ENCODE results near the gene WHRN.

WHRN gene

DNA sequence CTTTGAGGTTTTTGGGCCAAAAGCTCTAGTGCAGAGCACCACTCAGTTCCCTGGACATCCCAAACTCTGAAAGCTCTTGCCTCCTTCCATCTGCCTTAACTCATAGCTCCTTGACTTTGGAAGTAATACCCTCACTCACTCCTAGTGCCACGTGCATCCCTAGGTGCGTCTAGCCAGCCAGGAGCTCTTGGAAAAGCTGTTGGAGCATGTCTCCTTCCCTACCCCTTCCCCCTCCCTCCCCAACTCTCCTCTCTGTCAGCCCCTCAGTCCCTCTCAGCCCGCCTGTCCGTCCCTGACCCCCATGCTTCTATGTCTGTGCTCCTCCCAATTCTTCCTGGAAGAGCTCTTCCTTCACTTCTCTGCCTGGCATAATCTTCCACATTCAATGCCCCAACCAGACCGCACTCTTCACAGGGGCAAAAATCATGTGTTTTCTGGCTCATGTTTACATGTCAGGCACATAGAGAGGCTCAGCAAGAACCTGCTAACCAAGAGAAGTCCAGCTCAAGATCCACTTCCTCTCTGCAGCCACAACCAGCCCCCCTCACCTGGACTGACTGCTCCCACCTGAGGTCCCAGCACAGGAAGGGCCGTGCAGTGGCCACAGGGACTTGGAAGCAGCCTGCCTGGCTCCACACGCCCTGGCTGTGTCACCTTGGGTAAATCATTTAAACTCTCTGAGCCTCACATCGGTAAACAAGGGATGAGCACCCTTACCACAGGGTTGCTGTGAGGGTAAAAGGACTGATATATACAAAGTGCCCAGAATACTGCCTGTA is 58.4 kb downstream of the WHRN start:
- no peak for DNase-seq (ENCODE audit: low spot score)

DNA sequence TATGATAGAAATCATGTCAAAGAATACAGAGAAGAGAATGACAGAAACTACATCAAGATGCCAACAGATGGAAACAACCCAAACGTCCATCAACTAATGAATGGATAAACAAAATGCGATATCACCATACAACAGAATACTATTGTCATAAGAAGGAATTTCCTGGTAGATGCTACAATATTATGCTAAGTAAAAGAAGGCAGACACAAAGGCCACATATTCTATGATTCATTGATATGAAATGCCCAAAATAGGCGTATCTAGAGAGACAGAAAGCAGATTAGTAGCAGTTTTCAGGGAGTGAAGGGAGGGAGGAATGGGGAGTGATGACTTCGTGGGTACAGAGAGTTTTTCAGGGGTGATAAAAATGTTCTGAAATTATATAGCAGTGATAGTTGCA is 59.2 kb downstream of the WHRN start:
- no peak for DNase-seq (ENCODE audit: low spot score)

DNA sequence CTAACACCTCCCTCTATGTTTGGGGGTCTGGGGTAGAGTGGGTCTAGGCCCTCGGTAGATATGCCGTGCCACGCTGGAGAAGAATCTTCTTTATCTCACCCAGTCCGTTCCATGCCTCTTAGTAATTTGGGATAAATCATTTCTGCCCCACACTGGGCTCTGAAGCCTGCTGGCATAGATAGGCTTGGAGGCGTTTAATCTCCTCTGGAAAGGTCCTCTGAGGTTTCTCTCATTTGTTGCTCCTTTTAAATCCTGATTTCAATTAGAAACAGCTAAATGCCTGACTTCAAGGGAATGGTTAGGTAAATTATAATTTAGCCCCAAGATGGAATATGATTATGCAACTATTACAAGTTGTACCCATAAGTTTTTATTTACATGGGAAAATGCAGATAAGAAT is 59.7 kb downstream of the WHRN start:
- no peak for DNase-seq (ENCODE audit: low spot score)

GRCh38 chr9:114442022-114442421 is 63.3 kb downstream of the WHRN start:
- no peak for DNase-seq (ENCODE audit: low spot score)

- DNase-seq (ENCODE audit: low spot score): no peak
These were observed 67.8 kb downstream of the WHRN start for GRCh38 chr9:114437401-114437893.

DNA sequence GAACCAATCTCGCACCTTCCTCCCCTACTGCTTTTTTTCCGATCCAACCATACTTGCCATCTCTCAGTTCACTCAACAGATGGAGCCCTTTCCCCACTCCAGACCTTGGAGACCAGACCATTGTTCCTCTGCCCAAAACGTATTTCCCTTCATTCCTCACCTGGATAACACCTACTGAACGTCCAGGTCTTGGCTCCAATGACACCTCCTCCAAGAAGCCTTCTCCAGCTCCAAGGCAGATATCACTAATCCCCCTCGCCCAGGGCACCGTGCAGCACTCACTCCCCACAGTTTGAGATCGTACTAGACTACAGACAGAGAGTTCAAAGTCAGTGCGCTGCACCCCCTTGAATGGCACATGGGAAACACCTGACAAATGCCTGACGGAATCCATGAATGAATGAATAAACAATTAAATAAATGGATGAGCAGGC is 70.4 kb downstream of the WHRN start:
- peak; percentile 57 for DNase-seq (ENCODE audit: low spot score)

GRCh38 chr9:114433720-114434255 is 71.5 kb downstream of the WHRN start:
- no peak for DNase-seq (ENCODE audit: low spot score)

DNA sequence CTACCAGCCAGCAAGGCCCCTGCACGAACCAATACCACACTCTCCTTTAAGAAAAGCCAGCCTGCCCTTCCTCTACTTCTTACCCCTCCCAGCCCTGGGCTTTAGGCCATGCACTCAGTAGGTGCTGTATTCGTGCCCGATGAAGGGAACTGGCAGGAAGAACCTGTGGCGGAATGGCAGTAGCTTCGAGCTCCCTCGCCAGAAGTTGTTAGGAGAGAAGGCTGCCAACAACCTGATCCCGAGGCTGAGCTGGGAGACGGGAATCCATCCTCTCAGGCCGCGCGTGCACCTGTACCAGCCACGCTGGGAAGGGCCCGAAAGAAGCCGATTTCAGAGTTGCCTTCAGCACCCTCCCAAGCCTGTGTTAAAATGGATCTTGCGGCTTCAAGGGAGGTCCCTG is 72.2 kb downstream of the WHRN start:
- no peak for DNase-seq (ENCODE audit: low spot score)

DNA sequence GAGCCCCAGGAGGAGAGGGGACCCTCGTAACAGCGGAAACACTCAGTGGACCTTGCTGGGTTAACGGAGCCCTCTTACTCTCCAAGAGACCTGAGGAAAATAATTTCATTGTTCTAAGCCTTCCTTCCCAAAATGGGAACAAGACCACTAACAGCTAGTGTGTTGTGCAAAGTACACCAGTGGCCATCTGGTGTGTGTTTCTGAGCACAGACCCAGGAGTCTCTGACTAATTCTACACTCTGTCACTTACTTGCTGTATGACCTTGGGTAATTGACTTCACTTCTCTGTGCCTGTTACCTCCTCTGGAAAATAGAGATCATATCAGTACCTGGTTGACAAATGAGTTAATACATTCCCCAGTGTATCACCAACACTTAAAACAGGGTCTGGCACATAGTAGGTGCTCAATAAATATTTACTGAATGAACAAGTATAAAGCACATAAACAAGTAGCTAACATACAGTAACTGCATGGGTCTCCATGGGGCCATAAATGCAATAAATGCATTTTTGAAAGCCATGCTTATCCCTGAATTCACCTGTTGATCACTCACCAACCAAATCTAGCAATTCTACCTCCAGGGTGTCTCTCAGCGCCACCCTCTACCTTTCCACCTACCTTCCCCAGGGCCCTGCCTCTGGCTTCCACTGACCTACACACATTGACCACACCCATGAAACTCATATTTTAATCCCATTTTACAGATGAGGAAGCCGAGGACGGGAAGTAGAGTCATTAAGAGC is 72.8 kb downstream of the WHRN start:
- DNase-seq (ENCODE audit: low spot score): no peak

GRCh38 chr9:114431770-114432169 is 73.5 kb downstream of the WHRN start:
- no peak for DNase-seq (ENCODE audit: low spot score)

DNA sequence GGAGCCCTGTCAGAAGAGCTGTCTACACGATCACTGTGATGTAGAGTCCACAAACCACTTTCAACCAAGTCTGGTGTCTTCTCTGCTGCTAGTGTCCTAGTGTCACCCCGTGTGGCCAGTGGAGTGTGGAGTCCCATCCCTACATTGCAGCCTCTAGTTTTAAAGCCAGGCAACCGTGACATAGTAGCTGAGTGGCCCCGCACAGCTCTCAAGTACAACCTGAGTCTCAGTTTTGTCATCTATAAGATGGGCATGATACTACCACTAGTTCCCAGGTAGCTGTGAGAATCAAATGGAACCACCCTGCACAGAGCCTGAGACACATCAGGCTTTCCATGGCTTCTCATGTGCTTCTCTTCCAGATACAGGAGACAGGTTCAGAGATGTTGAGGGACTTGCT is 74.3 kb downstream of the WHRN start:
- no peak for DNase-seq (ENCODE audit: low spot score)

- DNase-seq (ENCODE audit: low spot score): no peak
These were observed 74.8 kb downstream of the WHRN start for GRCh38 chr9:114430457-114430856.

DNA sequence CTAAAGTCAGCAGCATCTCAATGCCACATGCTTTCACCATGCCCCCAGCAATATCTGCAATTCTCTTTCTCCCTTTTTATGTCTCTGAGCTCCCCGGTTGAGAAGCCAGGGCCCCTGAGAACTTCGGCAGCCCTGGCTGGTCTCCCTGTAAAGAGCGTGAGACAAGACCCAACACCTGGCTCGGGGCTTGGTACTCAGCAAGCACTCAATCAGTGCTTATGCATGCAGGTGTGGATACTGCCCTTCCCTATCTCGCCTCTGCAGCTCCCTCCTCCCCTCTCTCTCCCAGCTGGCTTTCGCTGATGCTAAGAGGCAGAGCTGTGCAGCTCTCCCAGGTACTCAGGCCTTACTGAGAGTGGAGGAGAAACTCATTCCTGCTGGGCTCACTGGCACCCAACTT is 75.8 kb downstream of the WHRN start:
- no peak for DNase-seq (ENCODE audit: low spot score)

DNA sequence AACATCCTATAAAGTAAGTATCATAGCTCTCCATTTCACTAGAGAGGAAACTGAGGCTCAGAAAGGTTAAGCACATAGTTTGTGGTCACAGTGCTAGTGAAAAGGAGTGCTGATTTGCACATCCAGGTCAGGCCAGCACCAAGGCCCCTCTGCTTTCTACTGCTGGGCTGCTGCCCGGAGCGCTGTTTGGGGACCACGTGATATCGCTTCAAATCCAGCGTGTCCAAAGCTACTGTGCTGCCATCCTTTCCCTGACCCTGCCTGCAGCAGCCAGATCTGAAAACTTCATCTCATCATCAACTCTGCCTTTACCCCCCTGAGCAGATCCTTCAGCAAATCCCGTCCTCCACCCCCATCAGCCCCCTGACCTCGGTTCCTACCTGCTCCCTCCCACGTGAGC is 76.8 kb downstream of the WHRN start:
- DNase-seq (ENCODE audit: low spot score): no peak

- no peak for DNase-seq (ENCODE audit: low spot score)
These were observed 77.6 kb downstream of the WHRN start for GRCh38 chr9:114427644-114428043.

GRCh38 chr9:114426046-114426948 is 79.0 kb downstream of the WHRN start:
- no peak for DNase-seq (ENCODE audit: low spot score)

DNA sequence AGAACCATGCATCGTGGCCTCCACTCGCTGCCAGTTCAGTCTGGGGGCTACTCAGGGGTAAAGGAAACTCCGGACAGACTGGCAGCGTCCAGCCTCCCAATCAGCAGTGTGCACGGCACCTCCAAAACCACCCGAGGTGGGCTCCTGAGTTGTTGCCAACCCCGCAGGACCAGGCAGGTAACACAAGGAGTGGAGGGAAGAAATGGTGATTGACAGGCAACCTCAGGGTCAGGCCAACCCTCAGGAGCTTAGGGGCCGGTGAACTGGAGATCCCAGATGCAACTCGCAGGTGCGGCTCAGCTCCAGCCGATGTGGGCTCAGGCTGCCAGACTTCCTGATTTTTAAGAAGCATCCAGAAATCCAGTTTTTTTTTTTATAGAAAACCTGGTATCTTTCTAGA is 80.1 kb downstream of the WHRN start:
- no peak for DNase-seq (ENCODE audit: low spot score)

- DNase-seq (ENCODE audit: low spot score): no peak
These were observed 81.1 kb downstream of the WHRN start for GRCh38 chr9:114424126-114424525.

DNA sequence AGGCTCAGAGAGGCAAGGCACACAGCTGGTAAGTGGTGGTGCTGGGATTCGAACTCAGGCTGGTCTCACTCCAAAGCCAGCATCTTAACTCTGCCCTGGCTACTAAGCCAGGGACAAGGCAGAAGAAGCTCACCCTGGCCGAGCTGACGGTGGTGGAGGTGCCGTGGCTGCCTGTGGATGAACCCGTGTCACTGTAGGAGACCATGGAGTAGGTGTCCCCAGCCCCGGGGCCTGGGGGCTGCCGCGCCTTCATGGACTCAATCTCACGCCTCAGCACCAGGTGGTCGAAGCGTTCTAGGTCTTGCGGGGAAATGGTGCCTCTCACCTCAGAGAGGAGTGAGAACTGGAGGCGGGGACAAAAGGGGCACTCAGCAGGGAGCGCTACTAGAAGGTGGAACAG is 82.1 kb downstream of the WHRN start:
- DNase-seq (ENCODE audit: low spot score): no peak

DNA sequence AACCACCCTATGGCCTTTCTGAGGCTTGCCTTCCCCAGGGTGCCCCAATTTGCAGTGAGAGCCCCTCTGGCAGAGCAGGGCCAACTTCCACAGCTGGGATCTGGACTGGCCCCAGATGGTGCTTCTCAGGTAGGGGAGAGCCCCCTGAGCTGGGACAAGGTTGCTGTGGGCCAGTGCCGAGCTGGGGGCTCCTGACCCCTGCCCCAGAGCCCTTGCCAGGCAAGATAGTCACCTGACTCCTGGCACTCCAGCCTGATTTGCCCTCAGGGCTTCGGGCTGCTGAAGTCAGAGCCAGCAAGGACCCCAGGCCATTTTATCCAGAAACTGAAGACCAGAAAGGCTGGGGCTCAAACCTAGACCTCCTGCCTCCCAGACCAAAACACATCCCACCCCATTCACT is 84.1 kb downstream of the WHRN start:
- no peak for DNase-seq (ENCODE audit: low spot score)

DNA sequence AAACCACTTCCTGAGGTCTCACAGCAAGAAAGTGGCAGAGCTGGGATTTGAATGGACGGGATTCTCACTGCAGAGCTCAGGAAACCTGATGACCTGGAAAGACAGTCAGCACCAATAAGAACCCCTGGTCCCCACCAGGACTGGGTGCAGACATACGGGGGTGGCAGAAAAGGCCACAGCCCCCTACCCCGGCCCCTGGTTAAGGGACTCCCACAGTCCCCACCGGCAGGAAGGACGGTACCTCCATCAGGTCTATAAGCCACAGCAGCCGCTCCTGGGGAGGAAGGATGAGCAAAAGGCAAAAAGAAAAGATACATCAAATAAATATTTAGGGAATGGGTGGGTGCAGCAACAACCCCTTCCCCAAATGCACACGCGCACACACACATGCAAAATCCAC is 85.5 kb downstream of the WHRN start:
- no peak for DNase-seq (ENCODE audit: low spot score)

DNA sequence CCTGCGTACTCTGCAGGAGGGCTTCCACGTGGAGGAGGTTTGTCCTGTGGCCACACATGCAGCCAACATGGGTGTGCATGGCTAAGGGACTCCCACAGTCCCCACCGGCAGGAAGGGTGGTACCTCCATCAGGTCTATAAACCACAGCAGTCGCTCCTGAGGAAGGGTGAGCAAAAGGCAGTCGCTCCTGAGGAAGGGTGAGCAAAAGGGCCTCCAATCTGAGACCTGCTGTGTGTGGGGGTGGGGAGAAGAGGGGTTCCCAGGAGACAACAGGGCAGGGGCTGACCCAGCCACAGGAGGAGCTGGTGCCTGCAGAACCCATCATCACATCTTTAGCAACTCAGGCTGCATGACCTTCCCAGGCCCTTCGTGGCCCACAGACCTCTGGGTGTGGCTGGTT is 87.2 kb downstream of the WHRN start:
- no peak for DNase-seq (ENCODE audit: low spot score)

Data from AG08396 (cell line).